HepG2 (cell line): ENCODE measurements around the gene TRIM2. TPM values are rescaled to one million over a fixed set of nuclear protein-coding genes. Genes with fewer than 3 reads are reported as not detected.
A peak's percentile ranks its signal among the peaks of the same experiment; 100 is the strongest.

Experiments used
- BCL6 ChIP-seq: IDR thresholded peaks from 2 replicates; pipeline ENCODE4 v1.6.1; 2016; ENCODE audit warnings: missing genetic modification reagents, missing compliant biosample characterization
- CBX2 ChIP-seq, 2 experiments: fragments of 200-600 bp in 1 of 2; sonication (generic); formaldehyde crosslinking in 1 of 2; IDR thresholded peaks; 2 replicates each; pipeline versions ENCODE4 v1.7.0 to v1.8.1; 2018 to 2022; ENCODE audit warnings: low read depth in 2 of 2, low read length in 1 of 2, mild to moderate bottlenecking in 1 of 2, missing genetic modification reagents in 1 of 2
- DNMT1 ChIP-seq: sonication (generic); formaldehyde crosslinking; IDR thresholded peaks from 2 replicates; pipeline ENCODE4 v1.5.1; 2020; ENCODE audit warnings: mild to moderate bottlenecking, missing genetic modification reagents
- ELF3 ChIP-seq: IDR thresholded peaks from 2 replicates; pipeline ENCODE4 v1.6.1; 2016; ENCODE audit warnings: missing genetic modification reagents, missing compliant biosample characterization
- HMG20B ChIP-seq: conservative IDR thresholded peaks from 2 replicates; pipeline ENCODE4 v1.6.1; 2016; ENCODE audit warnings: missing genetic modification reagents, missing compliant biosample characterization
- MAX ChIP-seq: IDR thresholded peaks from 2 replicates; pipeline ENCODE4 v1.6.1; 2012; ENCODE audit warnings: inconsistent platforms
- MTA1 ChIP-seq: sonication (generic); formaldehyde crosslinking; IDR thresholded peaks from 2 replicates; pipeline ENCODE4 v1.4.0; 2020; ENCODE audit warnings: missing genetic modification reagents, mild to moderate bottlenecking, borderline replicate concordance
- MXD4 ChIP-seq: IDR thresholded peaks from 2 replicates; pipeline ENCODE4 v1.6.1; 2016; ENCODE audit warnings: mild to moderate bottlenecking, missing biosample characterization, missing genetic modification reagents
- PAF1 ChIP-seq: IDR thresholded peaks from 2 replicates; pipeline ENCODE4 v1.6.1; 2016; ENCODE audit warnings: missing genetic modification reagents, missing compliant biosample characterization
- SALL1 ChIP-seq: sonication (generic); formaldehyde crosslinking; IDR thresholded peaks from 2 replicates; pipeline ENCODE4 v1.8.0; 2022; ENCODE audit warnings: mild to moderate bottlenecking, missing genetic modification reagents
- SIX1 ChIP-seq: sonication (generic); formaldehyde crosslinking; IDR thresholded peaks from 2 replicates; pipeline ENCODE4 v1.4.0; 2020; ENCODE audit warnings: missing genetic modification reagents, borderline replicate concordance
- SP4 ChIP-seq: sonication (generic); formaldehyde crosslinking; IDR thresholded peaks from 2 replicates; pipeline ENCODE4 v1.8.1; 2023; ENCODE audit warnings: mild to moderate bottlenecking, missing genetic modification reagents
- SPEN ChIP-seq: sonication (generic); formaldehyde crosslinking; IDR thresholded peaks from 2 replicates; pipeline ENCODE4 v1.5.1; 2020; ENCODE audit warnings: low read depth, mild to moderate bottlenecking, missing genetic modification reagents
- U2AF1 ChIP-seq: fragments of 200-400 bp; formaldehyde crosslinking; optimal IDR thresholded peaks from 2 replicates; pipeline ENCODE3; 2017; ENCODE audit warnings: mild to moderate bottlenecking, low read depth, low read length
- ZBTB26 ChIP-seq: IDR thresholded peaks from 2 replicates; pipeline ENCODE4 v1.6.1; 2016; ENCODE audit warnings: missing compliant biosample characterization, missing genetic modification reagents, borderline replicate concordance
- ZKSCAN8 ChIP-seq: IDR thresholded peaks from 2 replicates; pipeline ENCODE4 v1.6.1; 2016; ENCODE audit warnings: borderline replicate concordance, missing genetic modification reagents, missing compliant biosample characterization
- ZNF124 ChIP-seq: sonication (generic); formaldehyde crosslinking; IDR thresholded peaks from 2 replicates; pipeline ENCODE4 v1.4.0; 2020; ENCODE audit warnings: missing genetic modification reagents
- ZNF333 ChIP-seq: sonication (generic); formaldehyde crosslinking; IDR thresholded peaks from 2 replicates; pipeline ENCODE4 v1.4.0; 2020; ENCODE audit warnings: mild to moderate bottlenecking, missing genetic modification reagents, borderline replicate concordance
- ZNF468 ChIP-seq: sonication (generic); formaldehyde crosslinking; IDR thresholded peaks from 2 replicates; pipeline ENCODE4 v1.8.0; 2022; ENCODE audit warnings: mild to moderate bottlenecking, moderate library complexity, missing genetic modification reagents
- ZNF660 ChIP-seq: sonication (generic); formaldehyde crosslinking; IDR thresholded peaks from 2 replicates; pipeline ENCODE4 v1.5.1; 2020; ENCODE audit warnings: mild to moderate bottlenecking, low read depth, missing genetic modification reagents, borderline replicate concordance
- ZNF768 ChIP-seq: sonication (generic); formaldehyde crosslinking; IDR thresholded peaks from 2 replicates; pipeline ENCODE4 v1.4.0; 2020; ENCODE audit warnings: missing genetic modification reagents
- ZNF800 ChIP-seq: sonication (generic); formaldehyde crosslinking; IDR thresholded peaks from 2 replicates; pipeline ENCODE4 v1.4.0; 2020; ENCODE audit warnings: missing genetic modification reagents
- ZNF891 ChIP-seq: sonication (generic); formaldehyde crosslinking; IDR thresholded peaks from 2 replicates; pipeline ENCODE4 v1.5.0; 2020; ENCODE audit warnings: mild to moderate bottlenecking, missing genetic modification reagents
- polyA plus RNA-seq, 8 experiments: library from polyadenylated mRNA; depleted of rRNA in 3 of 8; stranded (reverse) in 7 of 8; unstranded in 1 of 8; fragments of >200 nt; fragmentation: Illumina TruSeq in 4 of 8; extraction: Trizol in 4 of 8; gene quantifications; 2 replicates each; pipeline versions ENCODE4 v1.2.1 to v1.2.3, GENCODE V29; 2011 to 2016; ENCODE audit warnings: low read depth in 4 of 8, missing spikeins in 1 of 8, mixed read lengths in 1 of 8; ENCODE audit not compliant: insufficient read depth in 1 of 8
- total RNA-seq, 5 experiments: library from RNA; depleted of rRNA; stranded (reverse); fragments of >200 nt; fragmentation: Illumina TruSeq; extraction: Trizol; gene quantifications; 2 replicates each; pipeline ENCODE4 v1.2.3, GENCODE V29; 2016; ENCODE audit warnings: low read depth in 1 of 5
- TF ChIP-seq, protein P1 (sequence below): sonication (generic); formaldehyde crosslinking; IDR thresholded peaks from 2 replicates; pipeline ENCODE4 v1.4.0; 2020; ENCODE audit warnings: missing genetic modification reagents

TRIM2 gene
- total and polyA plus RNA-seq, 2 of the 13 experiments (the other 11 are each of a cell fraction or from before 2014, with no cell fraction given) = 2.1 to 4.2 TPM

- TF ChIP-seq ZNF800 (peak; percentile 96), MTA1 (CRISPR knock-in tag) (peak; percentile 84), U2AF1 (no peak), DNMT1 (CRISPR knock-in tag) (0 out of 2 replicates have a peak, but pooled peaks have one; percentile 42), SP4 (CRISPR knock-in tag) (peak; percentile 59), CBX2 (IDR thresholded peaks at IDR 0.05; ENCODE audit: low read depth, low read length) (no peak), CBX2 (CRISPR knock-in tag; IDR thresholded peaks at IDR 0.05; ENCODE audit: low read depth) (0 out of 2 replicates have a peak, but pooled peaks have one; percentile 50), BCL6 (CRISPR knock-in tag) (peak; percentile 52), ZNF468 (no peak), SIX1 (CRISPR knock-in tag) (no peak), ZBTB26 (no peak), ZNF660 (CRISPR knock-in tag) (no peak), HMG20B (CRISPR knock-in tag) (no peak), SALL1 (peak; percentile 87), SPEN (peak; percentile 84), PAF1 (no peak), ZNF124 (CRISPR knock-in tag) (peak; percentile 56; the same call in 1 of the 2 replicates), ZKSCAN8 (CRISPR knock-in tag) (no peak), MXD4 (CRISPR knock-in tag) (peak; percentile 57; the same call in 1 of the 2 replicates), MAX (peak; percentile 79), ZNF891 (CRISPR knock-in tag) (peak; percentile 95), ZNF768 (peak; percentile 57; the same call in 1 of the 2 replicates), ELF3 (CRISPR knock-in tag) (peak; percentile 36), ZNF333 (CRISPR knock-in tag) (peak; percentile 77; the same call in 1 of the 2 replicates)
- TF ChIP-seq, protein P1, sequence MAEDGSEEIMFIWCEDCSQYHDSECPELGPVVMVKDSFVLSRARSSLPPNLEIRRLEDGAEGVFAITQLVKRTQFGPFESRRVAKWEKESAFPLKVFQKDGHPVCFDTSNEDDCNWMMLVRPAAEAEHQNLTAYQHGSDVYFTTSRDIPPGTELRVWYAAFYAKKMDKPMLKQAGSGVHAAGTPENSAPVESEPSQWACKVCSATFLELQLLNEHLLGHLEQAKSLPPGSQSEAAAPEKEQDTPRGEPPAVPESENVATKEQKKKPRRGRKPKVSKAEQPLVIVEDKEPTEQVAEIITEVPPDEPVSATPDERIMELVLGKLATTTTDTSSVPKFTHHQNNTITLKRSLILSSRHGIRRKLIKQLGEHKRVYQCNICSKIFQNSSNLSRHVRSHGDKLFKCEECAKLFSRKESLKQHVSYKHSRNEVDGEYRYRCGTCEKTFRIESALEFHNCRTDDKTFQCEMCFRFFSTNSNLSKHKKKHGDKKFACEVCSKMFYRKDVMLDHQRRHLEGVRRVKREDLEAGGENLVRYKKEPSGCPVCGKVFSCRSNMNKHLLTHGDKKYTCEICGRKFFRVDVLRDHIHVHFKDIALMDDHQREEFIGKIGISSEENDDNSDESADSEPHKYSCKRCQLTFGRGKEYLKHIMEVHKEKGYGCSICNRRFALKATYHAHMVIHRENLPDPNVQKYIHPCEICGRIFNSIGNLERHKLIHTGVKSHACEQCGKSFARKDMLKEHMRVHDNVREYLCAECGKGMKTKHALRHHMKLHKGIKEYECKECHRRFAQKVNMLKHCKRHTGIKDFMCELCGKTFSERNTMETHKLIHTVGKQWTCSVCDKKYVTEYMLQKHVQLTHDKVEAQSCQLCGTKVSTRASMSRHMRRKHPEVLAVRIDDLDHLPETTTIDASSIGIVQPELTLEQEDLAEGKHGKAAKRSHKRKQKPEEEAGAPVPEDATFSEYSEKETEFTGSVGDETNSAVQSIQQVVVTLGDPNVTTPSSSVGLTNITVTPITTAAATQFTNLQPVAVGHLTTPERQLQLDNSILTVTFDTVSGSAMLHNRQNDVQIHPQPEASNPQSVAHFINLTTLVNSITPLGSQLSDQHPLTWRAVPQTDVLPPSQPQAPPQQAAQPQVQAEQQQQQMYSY = peak; percentile 68
Measured at GRCh38 chr4:153222707-153223426, 18.6 kb downstream of the TRIM2 start (continued).
